ENCODE data around the gene FLNA. TPM values are rescaled to one million over a fixed set of nuclear protein-coding genes. Genes with fewer than 3 reads are reported as not detected.

FLNA gene
- total and polyA plus RNA-seq, 2 of the 13 experiments (the other 11 are each of a cell fraction or from before 2014, with no cell fraction given) = 83.4 to 174 TPM

DNA sequence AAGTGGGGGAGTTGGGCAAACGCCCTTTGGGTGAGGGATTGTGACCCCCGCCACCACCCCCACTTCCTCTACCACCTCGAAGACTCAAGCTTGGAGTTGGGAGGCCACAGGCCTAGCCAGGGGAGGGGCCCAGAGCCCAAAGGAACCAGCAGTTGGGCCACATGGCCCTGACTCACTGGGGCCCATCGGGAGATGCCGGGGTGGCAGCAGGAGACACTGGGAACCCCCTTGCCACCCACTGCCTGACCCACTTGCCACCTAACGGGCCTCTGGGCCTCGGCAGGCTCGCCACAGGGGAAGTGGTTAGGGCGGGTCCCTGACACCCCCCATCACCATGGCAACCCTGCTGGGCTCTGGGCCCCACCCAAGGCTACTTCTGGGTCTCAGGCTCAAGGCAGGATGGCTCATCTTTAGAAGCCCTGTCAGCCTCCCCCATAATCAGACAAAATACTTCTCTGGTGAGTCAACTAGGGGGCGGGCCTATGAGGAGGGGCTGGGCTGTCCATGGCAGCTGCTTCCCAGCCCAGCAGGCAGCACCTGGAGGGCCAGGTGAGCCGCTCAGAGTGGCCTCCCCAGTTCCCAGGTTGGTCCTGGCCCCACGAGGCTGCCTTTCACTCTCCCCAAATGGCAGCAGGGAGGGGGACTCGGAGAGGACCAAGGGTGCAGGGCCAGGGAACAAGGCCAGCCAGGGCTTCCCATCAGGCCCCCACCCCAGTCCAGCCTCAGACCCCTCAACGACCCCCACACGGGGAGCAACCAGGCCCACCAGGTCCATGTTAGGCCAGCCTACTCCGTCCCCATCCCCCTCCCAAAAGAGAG lies 5.6 kb downstream of the FLNA start (continued):
- TF ChIP-seq, protein P1, sequence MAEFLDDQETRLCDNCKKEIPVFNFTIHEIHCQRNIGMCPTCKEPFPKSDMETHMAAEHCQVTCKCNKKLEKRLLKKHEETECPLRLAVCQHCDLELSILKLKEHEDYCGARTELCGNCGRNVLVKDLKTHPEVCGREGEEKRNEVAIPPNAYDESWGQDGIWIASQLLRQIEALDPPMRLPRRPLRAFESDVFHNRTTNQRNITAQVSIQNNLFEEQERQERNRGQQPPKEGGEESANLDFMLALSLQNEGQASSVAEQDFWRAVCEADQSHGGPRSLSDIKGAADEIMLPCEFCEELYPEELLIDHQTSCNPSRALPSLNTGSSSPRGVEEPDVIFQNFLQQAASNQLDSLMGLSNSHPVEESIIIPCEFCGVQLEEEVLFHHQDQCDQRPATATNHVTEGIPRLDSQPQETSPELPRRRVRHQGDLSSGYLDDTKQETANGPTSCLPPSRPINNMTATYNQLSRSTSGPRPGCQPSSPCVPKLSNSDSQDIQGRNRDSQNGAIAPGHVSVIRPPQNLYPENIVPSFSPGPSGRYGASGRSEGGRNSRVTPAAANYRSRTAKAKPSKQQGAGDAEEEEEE (CRISPR knock-in tag; IDR thresholded peaks at IDR 0.05; ENCODE audit: borderline replicate concordance) = no peak
- TF ChIP-seq, protein P2, sequence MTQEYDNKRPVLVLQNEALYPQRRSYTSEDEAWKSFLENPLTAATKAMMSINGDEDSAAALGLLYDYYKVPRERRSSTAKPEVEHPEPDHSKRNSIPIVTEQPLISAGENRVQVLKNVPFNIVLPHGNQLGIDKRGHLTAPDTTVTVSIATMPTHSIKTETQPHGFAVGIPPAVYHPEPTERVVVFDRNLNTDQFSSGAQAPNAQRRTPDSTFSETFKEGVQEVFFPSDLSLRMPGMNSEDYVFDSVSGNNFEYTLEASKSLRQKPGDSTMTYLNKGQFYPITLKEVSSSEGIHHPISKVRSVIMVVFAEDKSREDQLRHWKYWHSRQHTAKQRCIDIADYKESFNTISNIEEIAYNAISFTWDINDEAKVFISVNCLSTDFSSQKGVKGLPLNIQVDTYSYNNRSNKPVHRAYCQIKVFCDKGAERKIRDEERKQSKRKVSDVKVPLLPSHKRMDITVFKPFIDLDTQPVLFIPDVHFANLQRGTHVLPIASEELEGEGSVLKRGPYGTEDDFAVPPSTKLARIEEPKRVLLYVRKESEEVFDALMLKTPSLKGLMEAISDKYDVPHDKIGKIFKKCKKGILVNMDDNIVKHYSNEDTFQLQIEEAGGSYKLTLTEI (CRISPR knock-in tag; conservative IDR thresholded peaks at IDR 0.05) = no peak
- TF ChIP-seq AGO2 (optimal IDR thresholded peaks at IDR 0.05; ENCODE audit: low read depth, low read length) (peak; percentile 34), PHF8 (CRISPR knock-in tag; IDR thresholded peaks at IDR 0.05) (no peak), FOSL2 (CRISPR knock-in tag; IDR thresholded peaks at IDR 0.05) (peak; percentile 90), PHF20 (CRISPR knock-in tag; IDR thresholded peaks at IDR 0.05) (no peak), ZXDC (CRISPR knock-in tag; IDR thresholded peaks at IDR 0.05) (no peak), HDAC1 (CRISPR knock-in tag; IDR thresholded peaks at IDR 0.05) (no peak), MZF1 (CRISPR knock-in tag; IDR thresholded peaks at IDR 0.05; ENCODE audit: borderline replicate concordance) (no peak), SOX6 (IDR thresholded peaks at IDR 0.05) (no peak), SOX6 (CRISPR knock-in tag; IDR thresholded peaks at IDR 0.05) (no peak), PLRG1 (conservative IDR thresholded peaks at IDR 0.05) (no peak), SIX1 (CRISPR knock-in tag; IDR thresholded peaks at IDR 0.05; ENCODE audit: borderline replicate concordance) (no peak), ZNF7 (CRISPR knock-in tag; IDR thresholded peaks at IDR 0.05) (no peak), MBNL3 (CRISPR knock-in tag; conservative IDR thresholded peaks at IDR 0.05) (no peak), SP5 (CRISPR knock-in tag; IDR thresholded peaks at IDR 0.05; ENCODE audit: borderline replicate concordance, low read depth) (no peak), XBP1 (CRISPR knock-in tag; IDR thresholded peaks at IDR 0.05) (no peak), HNRNPL (IDR thresholded peaks at IDR 0.05; ENCODE audit: low read depth, low read length) (0 out of 2 replicates have a peak, but pooled peaks have one; percentile 22)
- TF ChIP-seq, protein P3, sequence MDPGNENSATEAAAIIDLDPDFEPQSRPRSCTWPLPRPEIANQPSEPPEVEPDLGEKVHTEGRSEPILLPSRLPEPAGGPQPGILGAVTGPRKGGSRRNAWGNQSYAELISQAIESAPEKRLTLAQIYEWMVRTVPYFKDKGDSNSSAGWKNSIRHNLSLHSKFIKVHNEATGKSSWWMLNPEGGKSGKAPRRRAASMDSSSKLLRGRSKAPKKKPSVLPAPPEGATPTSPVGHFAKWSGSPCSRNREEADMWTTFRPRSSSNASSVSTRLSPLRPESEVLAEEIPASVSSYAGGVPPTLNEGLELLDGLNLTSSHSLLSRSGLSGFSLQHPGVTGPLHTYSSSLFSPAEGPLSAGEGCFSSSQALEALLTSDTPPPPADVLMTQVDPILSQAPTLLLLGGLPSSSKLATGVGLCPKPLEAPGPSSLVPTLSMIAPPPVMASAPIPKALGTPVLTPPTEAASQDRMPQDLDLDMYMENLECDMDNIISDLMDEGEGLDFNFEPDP (CRISPR knock-in tag; conservative IDR thresholded peaks at IDR 0.05) = no peak
- TF ChIP-seq, protein P4, sequence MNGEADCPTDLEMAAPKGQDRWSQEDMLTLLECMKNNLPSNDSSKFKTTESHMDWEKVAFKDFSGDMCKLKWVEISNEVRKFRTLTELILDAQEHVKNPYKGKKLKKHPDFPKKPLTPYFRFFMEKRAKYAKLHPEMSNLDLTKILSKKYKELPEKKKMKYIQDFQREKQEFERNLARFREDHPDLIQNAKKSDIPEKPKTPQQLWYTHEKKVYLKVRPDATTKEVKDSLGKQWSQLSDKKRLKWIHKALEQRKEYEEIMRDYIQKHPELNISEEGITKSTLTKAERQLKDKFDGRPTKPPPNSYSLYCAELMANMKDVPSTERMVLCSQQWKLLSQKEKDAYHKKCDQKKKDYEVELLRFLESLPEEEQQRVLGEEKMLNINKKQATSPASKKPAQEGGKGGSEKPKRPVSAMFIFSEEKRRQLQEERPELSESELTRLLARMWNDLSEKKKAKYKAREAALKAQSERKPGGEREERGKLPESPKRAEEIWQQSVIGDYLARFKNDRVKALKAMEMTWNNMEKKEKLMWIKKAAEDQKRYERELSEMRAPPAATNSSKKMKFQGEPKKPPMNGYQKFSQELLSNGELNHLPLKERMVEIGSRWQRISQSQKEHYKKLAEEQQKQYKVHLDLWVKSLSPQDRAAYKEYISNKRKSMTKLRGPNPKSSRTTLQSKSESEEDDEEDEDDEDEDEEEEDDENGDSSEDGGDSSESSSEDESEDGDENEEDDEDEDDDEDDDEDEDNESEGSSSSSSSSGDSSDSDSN (CRISPR knock-in tag; IDR thresholded peaks at IDR 0.05) = no peak

All from HepG2 (cell line).